B cell (primary cell): ENCODE results near the gene DAP.

Source experiments
- CTCF ChIP-seq: fragments of 200-600 bp; IDR thresholded peaks from one replicate; pipeline ENCODE4 v1.8.0; 2022; ENCODE audit warnings: antibody characterized with exemption, mild to moderate bottlenecking
- EZH2 ChIP-seq: IDR thresholded peaks from 2 replicates; pipeline ENCODE4 v1.6.1; 2012; ENCODE audit warnings: borderline replicate concordance, low read depth, mild to moderate bottlenecking, moderate library complexity, low read length; ENCODE audit not compliant: insufficient read depth, poor library complexity, severe bottlenecking

DNA sequence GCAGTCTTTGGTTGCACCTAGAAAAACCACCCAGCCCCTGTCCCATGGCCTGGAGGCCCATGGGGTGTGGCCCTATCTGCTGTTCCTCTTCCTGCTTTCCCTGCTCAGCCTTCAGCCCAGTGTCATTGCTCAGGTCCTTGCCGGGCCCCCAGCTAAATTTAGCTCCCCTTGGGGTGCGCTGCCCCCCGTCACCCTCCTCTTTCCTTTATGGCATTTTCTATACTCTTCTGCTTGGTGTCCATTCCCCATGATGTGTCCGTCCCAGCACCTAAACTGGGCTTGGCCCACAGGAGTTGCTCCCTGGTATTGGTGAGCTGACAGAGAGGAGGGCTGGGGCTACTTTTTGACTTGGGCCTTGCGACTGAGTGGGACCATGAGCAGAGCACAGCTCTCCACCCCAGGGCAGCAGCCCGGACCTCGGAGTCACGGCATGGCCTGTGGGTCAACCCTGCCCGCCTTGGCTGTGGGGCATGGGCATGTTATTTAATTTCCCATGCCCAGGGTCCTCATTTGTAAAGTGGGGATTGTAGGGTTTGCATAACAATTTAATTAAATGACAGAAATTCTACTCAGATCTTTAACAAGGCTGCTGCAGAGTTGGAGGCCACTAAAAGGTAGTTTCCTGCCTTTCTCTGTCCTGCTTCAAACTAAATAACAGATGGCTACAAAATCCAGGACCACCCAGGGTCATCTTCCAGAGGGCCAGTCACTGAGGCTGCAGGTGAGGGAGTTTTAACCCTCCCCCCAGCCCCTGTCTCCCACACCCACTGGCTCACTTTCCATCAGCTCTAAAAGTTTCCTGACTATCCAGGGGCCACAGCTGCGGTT lies 98.2 kb downstream of the DAP start:
- TF ChIP-seq CTCF (no peak), EZH2 (no peak)
